Suppressor macrophage treated with lipopolysaccharide for 4 hours (primary cell): ENCODE measurements around the gene TAAR8.
"Not testable (repeated sequence)": the region's sequence is repeated elsewhere in the genome, so short reads cannot be mapped to it uniquely, and the experiment has no call there.

Source experiments
- DNase-seq: peaks from one replicate; pipeline ENCODE4 v3.0.0-alpha.2; 2020

Gene TAAR8

GRCh38 chr6:132552372-132552771, at the start of gene TAAR8:
TAAR8 (plus strand) TSS chr6:132552672; CDS start chr6:132552693, 21 bp downstream.
- DNase-seq: no peak

DNA sequence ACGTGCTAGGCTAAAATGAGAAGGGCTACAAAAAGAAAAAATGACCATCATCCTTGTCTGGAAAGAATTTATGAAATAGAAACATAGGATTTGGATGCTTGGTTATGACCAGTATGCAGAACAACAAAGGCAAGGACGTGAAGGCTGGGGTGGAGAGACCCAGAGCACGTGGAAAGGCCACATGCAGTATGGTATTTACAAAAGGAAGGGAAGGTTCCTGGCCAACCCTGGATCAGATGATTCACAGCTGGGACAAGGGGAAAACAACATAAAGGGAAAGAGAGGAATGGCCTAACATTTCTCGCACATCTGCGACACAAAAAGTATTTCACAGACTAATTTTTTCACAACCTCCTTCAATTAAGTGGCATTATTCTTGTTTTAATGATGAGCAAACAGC, 47.7 kb upstream of the TAAR8 start:
- DNase-seq: no peak

GRCh38 chr6:132505158-132505557, 47.3 kb upstream of the TAAR8 start:
- DNase-seq: no peak

DNA sequence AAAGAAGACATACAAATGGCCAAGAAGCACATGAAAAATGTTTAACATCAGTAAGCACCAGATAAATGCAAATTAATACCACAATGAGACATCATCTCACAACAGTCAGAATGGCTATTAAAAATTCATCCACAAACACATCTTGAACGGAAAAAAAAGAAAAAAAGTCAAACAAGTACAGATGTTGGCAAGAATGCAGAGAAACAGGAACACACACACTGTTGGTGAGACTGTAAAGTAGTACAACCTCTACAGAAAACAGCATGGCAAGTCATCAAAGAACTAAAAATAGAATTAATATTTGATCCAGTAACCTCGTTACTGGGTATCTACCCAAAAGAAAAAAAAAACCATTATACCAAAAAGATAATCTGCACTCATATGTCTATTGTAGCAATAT, 46.0 kb upstream of the TAAR8 start:
- DNase-seq: no peak

- no peak for DNase-seq
Observed at GRCh38 chr6:132506869-132507808, 45.3 kb upstream of the TAAR8 start.

DNA sequence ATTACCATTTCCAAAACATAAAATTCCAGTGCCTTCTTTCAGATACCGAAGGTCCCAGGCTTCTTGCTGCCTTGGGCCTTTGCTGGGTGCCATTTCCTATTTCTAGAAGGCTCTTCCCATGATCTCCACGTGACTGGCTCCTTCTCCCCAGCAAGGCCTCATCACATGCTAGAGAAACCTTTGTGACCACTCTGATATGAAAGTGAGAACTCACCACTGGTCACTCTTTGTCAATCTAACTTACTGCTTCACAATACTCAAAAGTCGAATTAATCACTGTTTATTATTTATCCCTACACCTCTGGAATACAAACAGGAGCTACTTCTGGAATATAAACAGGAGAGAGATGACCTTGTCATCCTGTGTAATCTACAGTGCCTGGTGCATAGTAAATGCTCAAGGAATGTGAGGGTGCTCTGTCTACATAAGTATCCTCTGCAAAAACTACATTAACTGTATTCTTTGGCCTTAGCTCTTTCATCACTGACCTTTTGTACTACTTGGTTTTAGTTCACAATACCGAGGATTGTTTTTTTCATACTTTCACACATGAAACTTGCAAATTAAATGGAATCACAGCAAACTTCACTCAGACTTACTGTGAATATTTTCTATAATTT, 41.2 kb upstream of the TAAR8 start:
- peak; percentile 79 for DNase-seq

GRCh38 chr6:132511831-132512220, 40.6 kb upstream of the TAAR8 start:
- no peak for DNase-seq

GRCh38 chr6:132512342-132512637, 40.2 kb upstream of the TAAR8 start:
- no peak for DNase-seq

DNA sequence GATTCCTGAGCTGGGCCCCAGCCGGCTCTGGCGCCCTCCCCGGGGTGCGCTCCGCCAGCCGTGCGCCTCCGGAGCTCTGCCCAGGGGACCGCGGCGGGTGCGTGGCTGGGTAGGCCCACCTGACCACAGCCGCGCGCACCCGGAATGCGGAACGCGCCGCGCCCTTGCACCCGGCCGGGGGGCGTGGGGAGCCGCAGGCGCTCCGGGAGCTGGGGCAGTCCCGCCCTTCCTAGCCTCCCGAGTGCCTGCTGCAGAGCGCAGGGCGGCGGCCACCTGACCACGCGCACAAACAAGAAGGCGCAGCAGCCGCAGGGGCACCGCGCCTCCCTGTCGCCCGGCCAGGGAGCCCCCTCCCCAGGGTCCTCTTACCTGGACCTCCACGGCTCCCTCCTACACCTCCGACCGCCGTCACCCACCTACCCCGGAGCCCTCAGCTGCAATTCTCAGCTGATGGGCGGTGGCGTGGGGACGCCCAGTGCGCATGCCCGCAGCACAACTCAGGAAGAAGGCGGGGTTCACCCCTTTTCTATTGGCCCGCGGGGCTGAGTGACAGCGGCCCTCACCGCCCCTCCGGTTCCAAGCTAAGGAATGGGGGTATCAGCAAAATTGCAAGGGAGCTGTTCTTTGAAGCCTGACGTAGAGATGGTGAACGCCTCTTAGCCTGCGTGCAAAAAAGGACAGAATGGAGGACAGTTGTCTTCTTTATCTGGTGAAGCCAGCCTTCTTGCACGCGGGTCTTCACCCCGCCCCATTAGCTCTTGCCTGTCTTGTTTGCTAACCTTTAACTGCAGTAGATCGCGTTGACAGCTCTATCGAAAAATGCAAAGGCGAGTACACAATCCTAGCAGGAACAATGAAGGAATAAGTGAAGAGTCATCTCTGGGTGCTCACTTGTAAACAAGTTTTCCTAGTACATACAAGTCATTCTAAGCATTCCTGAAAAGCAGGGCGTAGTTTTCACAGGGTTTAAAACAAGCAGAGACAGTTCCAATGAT, 39.5 kb upstream of the TAAR8 start, which contains the start of gene STX7:
STX7 (minus strand) TSS at position 479 of the 995 bp plus-strand sequence. CDS start 9,586 bp downstream, outside the sequence.
- peak; percentile 93 for DNase-seq

GRCh38 chr6:132513831-132514545, 38.5 kb upstream of the TAAR8 start:
- DNase-seq: peak; percentile 62

- no peak for DNase-seq
Observed at GRCh38 chr6:132515386-132515785, 37.1 kb upstream of the TAAR8 start.

DNA sequence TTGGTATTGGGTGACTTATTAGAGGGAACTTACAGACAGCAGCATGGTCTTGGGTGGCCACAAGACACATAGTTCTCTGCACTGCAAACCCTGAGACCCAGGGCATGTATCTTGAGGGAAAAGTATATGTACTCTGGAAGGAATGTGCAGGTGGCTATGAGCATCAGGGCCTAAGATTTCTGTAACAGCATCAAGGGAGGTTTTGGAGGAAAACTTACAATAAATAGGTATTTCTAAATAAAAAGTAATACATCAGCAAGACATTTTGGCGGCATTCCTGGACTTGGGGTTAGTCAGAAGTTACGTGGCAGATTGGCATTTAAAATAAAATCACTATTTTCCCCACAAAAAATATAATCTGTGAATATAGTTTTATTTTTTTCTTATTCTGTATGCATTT, 31.5 kb upstream of the TAAR8 start:
- no peak for DNase-seq

DNA sequence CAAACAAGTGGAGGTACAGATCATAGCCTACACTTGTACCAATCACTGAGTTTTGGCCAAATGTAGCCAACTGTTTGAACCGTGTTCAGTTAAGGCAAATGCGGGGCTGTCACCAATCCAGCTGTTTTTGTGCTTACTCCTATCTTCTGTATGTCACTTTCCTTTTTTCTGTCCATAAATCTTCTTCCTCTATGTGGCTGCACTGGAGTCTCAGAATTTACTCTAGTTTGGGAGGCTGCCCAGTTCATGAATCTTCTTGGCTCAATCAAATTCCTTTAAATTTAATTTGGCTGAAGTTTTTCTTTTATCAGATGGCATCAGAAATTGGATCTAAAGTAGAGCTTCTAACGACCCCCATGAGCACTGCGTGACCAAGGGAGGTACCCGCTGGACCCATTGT, 27.8 kb upstream of the TAAR8 start:
- DNase-seq: no peak

- DNase-seq: no peak
Observed at GRCh38 chr6:132525866-132526265, 26.6 kb upstream of the TAAR8 start.

DNA sequence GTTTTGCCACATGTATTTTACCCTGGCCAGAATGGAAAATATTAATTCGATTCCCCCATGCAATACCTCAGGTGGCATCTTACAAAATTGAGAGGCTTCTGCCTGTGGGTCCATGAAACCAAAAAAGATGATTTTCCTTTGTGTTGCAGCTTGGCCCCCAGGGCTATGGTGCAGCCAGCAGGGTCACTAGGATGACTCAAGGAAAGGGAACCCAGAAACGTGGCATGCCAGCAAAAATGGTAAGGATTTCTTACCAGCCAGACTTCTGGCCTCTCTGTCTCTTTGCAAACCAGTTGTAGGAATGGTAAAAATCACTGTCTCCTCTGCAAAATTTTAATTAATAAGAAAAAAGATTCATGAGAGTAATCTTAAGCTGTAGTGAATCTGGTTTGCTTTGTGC, 26.0 kb upstream of the TAAR8 start:
- no peak for DNase-seq

DNA sequence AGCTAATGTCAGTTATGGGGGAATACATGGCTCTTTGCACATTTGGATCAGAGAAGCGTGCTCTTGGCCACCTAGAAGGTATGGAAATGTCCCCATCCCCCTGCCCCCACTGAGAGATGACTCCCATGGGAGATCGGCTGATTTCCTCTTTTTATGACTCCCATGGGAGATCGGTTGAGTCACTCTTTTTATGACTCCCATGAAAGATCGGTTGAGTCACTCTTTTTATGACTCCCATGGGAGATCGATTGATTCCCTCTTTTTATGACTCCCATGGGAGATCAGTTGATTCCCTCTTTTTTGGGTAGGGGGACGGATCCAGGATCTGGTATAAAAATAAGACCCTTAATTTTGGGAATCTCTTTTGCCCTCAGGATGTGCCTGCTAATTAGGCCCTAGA, 24.7 kb upstream of the TAAR8 start:
- no peak for DNase-seq

GRCh38 chr6:132530293-132530974, 22.0 kb upstream of the TAAR8 start:
- peak; percentile 76 for DNase-seq

GRCh38 chr6:132534546-132534945, 17.9 kb upstream of the TAAR8 start:
- not testable (repeated sequence) for DNase-seq

DNA sequence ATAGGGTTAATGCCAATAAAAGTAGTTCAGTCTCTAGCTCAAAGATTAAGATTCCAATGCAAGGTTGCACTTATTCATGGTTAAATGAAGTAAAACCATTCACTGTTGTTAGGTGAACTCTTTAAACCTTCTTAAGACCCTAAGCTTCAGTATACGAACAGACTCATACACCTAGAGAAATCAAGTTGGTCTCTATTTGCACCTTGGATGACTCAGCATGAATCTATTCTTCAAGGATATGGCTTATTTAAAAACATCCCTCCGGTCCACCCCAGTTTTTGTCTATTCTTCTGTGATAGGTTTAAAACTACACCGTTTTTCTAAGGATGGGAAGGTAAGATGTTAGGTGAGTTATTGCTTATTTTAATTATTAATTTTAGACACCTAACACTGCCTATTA, 15.3 kb upstream of the TAAR8 start:
- no peak for DNase-seq

- no peak for DNase-seq
Observed at GRCh38 chr6:132537977-132538376, 14.5 kb upstream of the TAAR8 start, which contains the start of gene TAAR9. TAAR9 (plus strand) TSS chr6:132538277; CDS start chr6:132538290, 13 bp downstream.

DNA sequence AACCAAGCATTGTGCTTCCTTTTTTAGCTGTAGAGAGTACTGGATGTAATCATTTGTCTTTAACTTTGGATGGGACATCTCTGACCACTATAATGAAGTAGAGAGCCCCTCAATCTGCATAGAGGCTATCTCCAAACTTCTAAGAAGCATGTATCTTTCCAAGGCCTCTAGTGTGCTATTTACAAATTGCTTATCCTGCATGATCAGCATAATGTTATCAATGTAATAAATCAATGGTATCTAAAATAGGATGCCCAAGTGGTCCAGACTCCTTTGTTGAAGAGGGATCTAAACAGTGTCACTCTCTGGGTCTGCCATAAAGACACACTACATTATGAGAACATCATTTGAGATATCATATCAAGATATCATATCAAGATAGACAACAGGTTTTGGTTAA, 7.6 kb upstream of the TAAR8 start:
- no peak for DNase-seq
